NCI-H69 (cell line): Measurements from ENCODE around the gene CCNT2.
A peak's percentile ranks its signal among the peaks of the same experiment; 100 is the strongest.
"Not testable (repeated sequence)": the region's sequence is repeated elsewhere in the genome, so short reads cannot be mapped to it uniquely, and the experiment has no call there.

ENCODE experiments used
- DNase-seq: peaks from one replicate; lab custom pipeline; 2025; lab: John Stamatoyannopoulos, UW

CCNT2 gene

DNA sequence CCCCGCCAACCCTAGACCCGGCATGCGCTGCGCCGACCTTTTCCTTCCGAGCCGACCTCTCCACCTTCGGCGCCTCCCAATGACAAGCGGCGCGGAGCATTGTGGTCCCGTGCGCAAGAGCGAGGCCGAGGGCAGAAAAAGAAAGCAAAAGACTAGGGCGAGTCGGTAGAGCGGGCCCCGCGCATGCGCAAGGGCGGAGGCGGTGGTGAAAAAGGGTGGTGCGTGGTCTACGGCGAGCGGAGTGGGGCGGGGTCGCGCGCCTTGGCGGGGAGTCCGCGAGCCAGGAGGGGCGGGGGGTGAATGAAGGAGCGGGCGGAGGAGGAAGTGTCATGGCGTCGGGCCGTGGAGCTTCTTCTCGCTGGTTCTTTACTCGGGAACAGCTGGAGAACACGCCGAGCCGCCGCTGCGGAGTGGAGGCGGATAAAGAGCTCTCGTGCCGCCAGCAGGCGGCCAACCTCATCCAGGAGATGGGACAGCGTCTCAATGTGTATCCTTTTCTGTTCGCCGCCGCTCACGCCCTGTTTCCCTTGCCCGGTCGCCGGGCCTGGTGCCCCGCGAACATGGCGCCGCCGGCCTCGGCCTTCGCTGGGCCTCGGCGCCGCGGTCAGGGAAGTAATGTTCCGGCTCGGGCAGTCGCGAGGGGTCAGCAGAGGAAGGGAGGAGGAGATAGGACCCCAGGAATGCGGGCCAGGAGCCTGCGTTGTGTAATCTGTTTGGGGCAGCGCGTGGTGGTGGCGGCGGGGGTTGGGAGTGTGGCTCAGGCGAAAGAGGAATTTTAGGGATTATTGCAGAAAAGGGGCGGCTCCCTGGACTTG, at the start of gene CCNT2:
Gene CCNT2, plus strand, starts transcription at position 297 of the 815 bp plus-strand sequence. Its CDS starts 33 bp downstream, at position 330.
- peak; percentile 97 for DNase-seq

DNA sequence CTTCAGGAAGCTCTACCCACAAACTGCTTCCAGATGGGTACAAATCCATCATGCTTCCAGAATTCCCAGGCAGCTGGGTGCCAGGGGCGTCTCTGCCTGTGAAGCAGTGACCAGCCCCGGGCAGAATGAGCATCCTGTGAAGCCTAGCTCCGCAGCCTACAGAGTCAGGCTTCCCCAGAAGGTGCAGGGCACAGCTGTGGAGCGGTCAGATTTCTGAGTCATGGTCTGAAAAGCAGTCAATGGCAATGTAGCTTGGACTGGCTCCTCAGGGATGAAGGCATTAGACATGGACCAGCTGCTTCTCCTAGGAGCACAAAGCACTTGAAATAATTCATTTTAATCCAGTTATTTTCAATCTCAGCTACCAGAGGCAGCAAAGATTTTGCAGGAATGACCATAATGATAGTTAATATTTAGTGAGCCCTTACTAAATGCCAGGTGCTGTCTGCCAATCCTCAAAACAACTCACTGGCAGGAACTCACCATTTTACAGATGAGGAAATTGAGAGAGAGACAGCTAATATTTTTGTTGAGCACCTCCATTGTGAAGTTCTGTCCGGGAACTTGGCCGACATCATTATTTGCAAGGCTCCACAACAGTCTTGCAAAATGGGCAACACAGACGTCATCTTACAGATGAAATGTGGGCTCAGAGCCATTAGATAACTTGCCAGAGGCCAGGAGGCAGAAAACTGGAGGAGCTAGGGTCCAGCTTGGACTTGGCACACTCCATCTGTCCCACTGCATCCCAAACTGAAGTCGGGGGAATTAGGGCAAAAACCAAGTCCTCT, 48.5 kb upstream of the CCNT2 start:
- DNase-seq = no peak

DNA sequence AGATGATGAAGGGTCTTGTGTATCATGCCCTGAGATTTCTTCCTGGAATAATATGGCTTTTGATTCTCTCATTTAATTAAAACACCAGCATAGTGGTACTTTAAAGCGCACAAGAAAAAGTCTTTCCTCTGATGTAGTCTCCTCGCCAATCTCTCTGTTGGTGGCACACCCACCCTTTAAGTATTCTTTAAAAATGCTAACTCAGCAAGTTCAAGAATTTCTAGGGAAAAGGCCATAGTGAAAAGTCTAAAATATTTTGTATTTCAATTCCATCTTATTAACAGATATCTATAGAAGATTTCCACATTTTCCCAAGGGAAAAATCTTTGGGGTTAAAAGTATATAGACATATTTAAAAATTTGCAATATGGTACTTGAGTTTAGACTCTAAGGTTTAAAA, 45.5 kb upstream of the CCNT2 start:
- DNase-seq = no peak

DNA sequence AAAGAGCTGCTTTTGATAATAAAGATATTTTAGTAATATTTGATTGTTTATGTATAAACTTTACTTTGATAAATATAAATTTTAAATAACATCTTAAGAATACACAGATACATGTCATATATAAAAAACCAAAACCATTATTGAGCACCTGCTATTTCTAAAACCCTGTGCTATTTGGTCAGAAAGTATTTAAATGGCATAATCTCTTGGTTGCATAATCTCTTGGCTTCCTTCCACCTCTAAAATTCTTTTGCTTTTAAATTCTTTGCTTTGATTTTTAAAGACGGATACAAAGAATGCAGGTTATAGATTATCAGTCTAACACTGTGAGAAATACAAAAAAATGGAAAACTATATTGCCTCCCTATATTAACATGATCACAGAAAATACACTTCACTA, 43.3 kb upstream of the CCNT2 start:
- DNase-seq = no peak

- no peak for DNase-seq
Observed at GRCh38 chr2:134882773-134883172, 35.8 kb upstream of the CCNT2 start.

DNA sequence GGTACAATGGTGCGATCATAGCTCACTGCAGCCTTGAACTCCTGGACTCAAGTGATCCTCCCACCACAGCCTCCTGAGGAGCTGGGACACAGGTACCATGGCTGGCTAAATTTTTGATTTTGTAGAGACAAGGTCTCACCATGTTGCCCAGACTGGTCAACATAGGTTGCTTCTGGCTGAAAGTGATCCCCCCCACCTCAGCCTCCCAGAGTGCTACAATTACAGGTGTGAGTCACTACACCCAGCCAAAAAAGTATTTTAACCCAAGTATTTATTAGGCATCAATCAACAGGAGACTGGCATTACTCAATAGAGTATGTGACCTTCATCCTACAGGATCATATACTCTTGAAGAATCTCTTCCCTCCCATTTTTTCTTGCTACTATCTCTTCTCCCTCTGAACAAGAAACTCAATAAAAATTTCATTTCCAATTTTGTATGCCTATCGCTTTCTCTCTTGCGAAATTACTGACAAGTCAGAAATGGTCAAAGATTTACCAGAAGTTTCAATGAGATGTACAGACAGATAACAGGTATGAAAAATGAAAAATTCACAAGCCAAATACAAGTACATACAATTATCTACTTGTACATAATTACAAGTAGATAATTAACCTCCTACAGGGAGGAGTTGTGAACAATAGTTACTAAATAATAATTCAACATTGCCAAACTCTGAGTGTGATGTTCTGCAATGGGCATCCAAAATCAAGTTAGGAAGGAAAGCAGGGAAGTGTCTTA, 34.9 kb upstream of the CCNT2 start:
- DNase-seq = peak; percentile 7

GRCh38 chr2:134884435-134884834, 34.2 kb upstream of the CCNT2 start:
- no peak for DNase-seq

DNA sequence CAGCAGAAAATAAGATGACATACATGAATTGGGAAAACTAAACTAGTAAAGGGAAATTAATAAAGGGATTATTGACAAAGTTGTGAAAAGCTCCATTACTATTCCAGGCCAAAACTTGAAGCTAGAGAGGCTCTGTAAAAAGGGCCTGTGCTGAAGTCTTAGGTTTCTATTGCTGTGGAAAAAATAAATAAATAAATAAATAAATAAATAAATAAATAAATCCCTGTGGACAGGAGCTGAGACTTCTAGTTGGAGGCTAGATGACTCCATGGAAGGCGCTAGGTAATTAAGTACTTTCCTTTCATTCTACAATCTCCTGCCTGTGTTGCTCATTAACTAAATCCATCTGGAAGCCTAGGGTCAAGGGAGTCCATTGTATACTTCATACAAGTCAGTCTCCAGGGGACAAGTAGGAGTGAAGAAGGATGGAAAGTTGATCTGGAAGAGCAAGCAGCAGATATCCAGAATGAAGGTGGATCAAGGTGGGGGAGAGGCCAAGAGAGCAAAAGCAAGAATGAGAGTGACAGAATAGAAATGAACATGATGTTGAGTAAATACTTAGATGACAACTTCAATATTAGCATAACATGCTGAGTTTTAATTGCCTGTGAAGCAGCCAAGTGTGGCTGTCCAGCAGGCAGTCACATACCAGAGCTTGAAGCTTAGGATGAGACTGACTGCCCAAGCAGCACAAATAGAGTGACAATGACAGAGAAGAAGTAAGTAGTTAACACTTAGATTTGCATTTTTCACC, 26.2 kb upstream of the CCNT2 start:
- DNase-seq = peak; percentile 56

GRCh38 chr2:134897932-134898331, 20.7 kb upstream of the CCNT2 start:
- DNase-seq = peak; percentile 18

- DNase-seq = no peak
Observed at GRCh38 chr2:134899204-134899603, 19.4 kb upstream of the CCNT2 start.

DNA sequence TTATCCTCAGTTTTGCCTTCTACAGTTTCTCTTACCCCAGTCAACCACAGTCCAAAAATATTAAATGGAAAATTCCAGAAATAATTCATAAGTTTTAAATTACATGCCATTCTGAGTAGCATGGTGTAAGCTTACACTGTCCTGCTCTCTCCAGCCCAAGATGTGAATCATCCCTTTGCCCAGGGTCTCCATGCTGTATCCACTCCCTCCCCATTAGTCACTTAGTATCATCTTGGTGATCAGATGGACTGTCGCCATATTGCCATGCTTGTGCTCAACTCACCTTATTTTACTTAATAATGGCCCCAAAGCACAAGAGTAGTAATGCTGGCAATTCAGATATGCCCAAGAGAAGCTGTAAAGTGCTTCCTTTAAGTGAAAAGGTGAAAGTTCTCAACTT, 18.5 kb upstream of the CCNT2 start:
- no peak for DNase-seq

GRCh38 chr2:134903701-134904100, 14.9 kb upstream of the CCNT2 start:
- DNase-seq = not testable (repeated sequence)

GRCh38 chr2:134905168-134905567, 13.5 kb upstream of the CCNT2 start:
- no peak for DNase-seq

GRCh38 chr2:134906726-134907125, 11.9 kb upstream of the CCNT2 start:
- DNase-seq = no peak

DNA sequence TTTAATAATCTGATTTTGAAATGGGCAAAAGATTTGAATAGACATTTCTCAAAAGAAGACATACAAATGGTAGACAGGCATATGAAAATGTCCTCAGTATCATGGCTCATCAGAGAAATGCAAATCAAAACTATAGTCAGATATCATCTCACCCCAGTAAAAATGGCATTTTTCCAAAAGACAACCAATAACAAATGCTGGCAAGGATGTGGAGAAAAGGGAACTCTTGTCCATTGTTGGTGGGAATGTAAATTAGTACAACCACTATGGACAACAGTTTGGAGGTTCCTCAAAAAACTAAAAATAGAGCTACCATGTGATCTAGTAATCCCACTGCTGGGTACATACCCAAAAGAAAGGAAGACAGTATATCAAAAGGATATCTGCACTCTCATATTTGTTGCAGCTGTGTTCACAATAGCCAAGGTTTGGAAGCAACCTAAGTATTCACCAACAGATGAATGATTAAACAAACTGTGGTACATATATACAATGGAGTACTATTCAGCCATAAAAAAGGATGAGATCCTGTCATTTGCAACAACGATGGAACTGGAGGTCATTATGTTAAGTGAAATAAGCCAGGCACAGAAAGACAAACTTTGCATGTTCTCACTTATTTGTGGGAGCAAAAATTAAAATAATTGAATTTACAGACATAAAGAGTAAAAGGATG, 11.0 kb upstream of the CCNT2 start:
- DNase-seq = not testable (repeated sequence)

GRCh38 chr2:134910763-134911399, 7.7 kb upstream of the CCNT2 start:
- no peak for DNase-seq

GRCh38 chr2:134911400-134911785, 7.2 kb upstream of the CCNT2 start:
- DNase-seq = no peak

DNA sequence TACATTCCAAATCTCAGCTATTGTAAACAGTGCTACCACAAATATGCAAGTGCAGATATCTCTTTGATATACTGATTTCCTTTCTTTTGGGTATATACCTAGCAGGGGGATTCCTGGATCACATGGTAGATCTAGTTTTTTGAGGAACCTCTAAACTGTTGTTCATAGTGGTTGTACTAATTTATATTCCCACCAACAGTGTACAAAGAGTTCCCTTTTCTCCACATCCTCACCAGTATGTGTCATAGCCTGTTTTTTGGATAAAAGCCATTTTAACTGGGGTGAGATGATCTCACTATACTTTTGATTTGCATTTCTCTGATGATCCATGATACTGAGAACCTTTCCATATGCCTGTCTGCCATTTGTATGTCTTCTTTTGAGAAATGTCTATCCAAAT, 6.3 kb upstream of the CCNT2 start:
- no peak for DNase-seq

GRCh38 chr2:134917360-134917865, 1.2 kb upstream of the CCNT2 start:
- DNase-seq = peak; percentile 21

GRCh38 chr2:134917888-134918525, 615 bp upstream of the CCNT2 start:
- no peak for DNase-seq
